Activated CD8-positive, alpha-beta memory T cell treated with anti-CD3 and anti-CD28 coated beads, Interleukin-2, amount 10 ng/mL, durations not matched to agents 7 days and 5 days (primary cell): ENCODE measurements around the gene SGMS1. TPM values are rescaled to one million over a fixed set of nuclear protein-coding genes. Genes with fewer than 3 reads are reported as not detected.
"Not testable (repeated sequence)": the region's sequence is repeated elsewhere in the genome, so short reads cannot be mapped to it uniquely, and the experiment has no call there.

Experiments used
- ATAC-seq: fragments of 150-1000 bp; cut with Tn5 transposase; one replicate; pipeline ENCODE4 v1.10.0; 2021; ENCODE audit warnings: moderate library complexity
- CTCF ChIA-PET: fragments of 350-600 bp; sonication (Branson Sonifier 250); formaldehyde crosslinking; loops from one replicate; lab custom pipeline; 2021; ENCODE audit warnings: antibody characterized with exemption; lab: Charles Lee
- DNase-seq: peaks from one replicate; pipeline ENCODE4 v3.0.0-alpha.2; 2020
- H3K27ac Mint-ChIP-seq: one replicate; pipeline ENCODE4 v1.8.0; 2021; ENCODE audit warnings: mild to moderate bottlenecking, mixed read lengths
- H3K27me3 Mint-ChIP-seq: one replicate; pipeline ENCODE4 v1.8.0; 2021; ENCODE audit warnings: mixed read lengths
- H3K36me3 Mint-ChIP-seq: one replicate; pipeline ENCODE4 v1.8.0; 2021; ENCODE audit warnings: mild to moderate bottlenecking, mixed read lengths
- H3K4me1 Mint-ChIP-seq: one replicate; pipeline ENCODE4 v1.8.0; 2021; ENCODE audit warnings: mixed read lengths
- H3K4me3 Mint-ChIP-seq: one replicate; pipeline ENCODE4 v1.8.0; 2021; ENCODE audit warnings: mild to moderate bottlenecking, moderate library complexity, mixed read lengths
- H3K9me3 Mint-ChIP-seq: one replicate; pipeline ENCODE4 v1.8.0; 2022; ENCODE audit warnings: low read depth, mixed read lengths
- total RNA-seq, 2 experiments: library from RNA; stranded (reverse); gene quantifications; one replicate each; pipeline ENCODE4 v1.2.3, GENCODE V29; 2021

Gene SGMS1
- total RNA-seq, 2 experiments from 2014 or later: 37.0 to 38.4 TPM

GRCh38 chr10:50280049-50280841 is 343.5 kb downstream of the SGMS1 start:
- no peak for ATAC-seq
- peaks cover 73% of the 10 kb centered on the region for H3K27me3 Mint-ChIP-seq
- CTCF ChIA-PET: no interaction called here

DNA sequence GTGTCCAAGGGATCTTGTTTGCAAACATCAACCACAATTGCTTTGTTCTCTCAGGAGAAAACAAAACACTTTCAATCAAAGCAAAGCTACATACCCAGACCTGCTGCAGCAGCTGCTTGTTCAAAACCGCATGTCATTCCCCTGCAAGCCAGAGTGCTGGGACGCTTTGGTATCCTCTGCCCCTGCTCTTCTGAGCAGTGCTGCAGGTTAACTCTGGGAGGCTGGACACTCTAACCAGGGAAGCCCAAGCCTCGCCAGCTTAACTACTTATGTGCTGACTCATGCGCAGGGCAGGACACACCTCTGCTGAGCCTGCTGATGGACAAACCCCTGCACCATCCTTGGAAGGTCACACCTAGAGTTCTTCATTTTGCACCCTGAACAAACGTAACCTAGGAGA is 344.3 kb downstream of the SGMS1 start:
- DNase-seq (no peak), ATAC-seq (no peak)
- Mint-ChIP-seq H3K27me3 (peaks cover 73% of the 10 kb centered on the region), H3K27ac (no peak overlapping the region), H3K36me3 (no peaks in the 10 kb centered on the region), H3K4me1 (peaks cover 2% of the 10 kb centered on the region), H3K4me3 (no peak overlapping the region), H3K9me3 (no peaks in the 10 kb centered on the region)
- CTCF ChIA-PET: no interaction called here

More at GRCh38 chr10:50280049-50280841, 343.5 kb downstream of the SGMS1 start:
- Mint-ChIP-seq H3K27ac (no peak overlapping the region), H3K4me1 (peaks cover 2% of the 10 kb centered on the region), H3K36me3 (no peaks in the 10 kb centered on the region), H3K9me3 (no peaks in the 10 kb centered on the region), H3K4me3 (no peak overlapping the region)
- no peak for DNase-seq

- Mint-ChIP-seq H3K27ac (no peak overlapping the region), H3K9me3 (no peaks in the 10 kb centered on the region), H3K4me3 (no peak overlapping the region), H3K4me1 (peaks cover 5% of the 10 kb centered on the region), H3K36me3 (no peaks in the 10 kb centered on the region), H3K27me3 (peaks cover 40% of the 10 kb centered on the region)
- CTCF ChIA-PET: interaction anchor here (0.8 to 2.4 kb wide), 13 partner anchors 9 to 681 kb away, joined by 3 to 12 read pairs (median 4); no protein-coding TSS in a partner anchor
- ATAC-seq: peak; percentile 69
- peak; percentile 64 for DNase-seq
Measured at GRCh38 chr10:50275650-50276235, 348.0 kb downstream of the SGMS1 start.

GRCh38 chr10:50272531-50272930 is 351.2 kb downstream of the SGMS1 start:
- Mint-ChIP-seq H3K4me1 (peaks cover 5% of the 10 kb centered on the region), H3K4me3 (no peak overlapping the region), H3K36me3 (no peaks in the 10 kb centered on the region), H3K27ac (no peak overlapping the region), H3K9me3 (no peaks in the 10 kb centered on the region), H3K27me3 (peaks cover 19% of the 10 kb centered on the region)
- DNase-seq: no peak
- ATAC-seq: no peak
- CTCF ChIA-PET: no interaction called here

GRCh38 chr10:50271564-50272250 is 352.0 kb downstream of the SGMS1 start:
- no peak overlapping the region for H3K4me3 Mint-ChIP-seq
- no peak overlapping the region for H3K27ac Mint-ChIP-seq
- no peaks in the 10 kb centered on the region for H3K9me3 Mint-ChIP-seq
- no peak for DNase-seq
- no peak for ATAC-seq
- H3K27me3 Mint-ChIP-seq: peaks cover 16% of the 10 kb centered on the region
- CTCF ChIA-PET: interaction anchor here (0.7 kb wide), 1 partner anchor 12 kb away, joined by 3 read pairs; no protein-coding TSS in a partner anchor
- no peaks in the 10 kb centered on the region for H3K36me3 Mint-ChIP-seq
- peaks cover 5% of the 10 kb centered on the region for H3K4me1 Mint-ChIP-seq

DNA sequence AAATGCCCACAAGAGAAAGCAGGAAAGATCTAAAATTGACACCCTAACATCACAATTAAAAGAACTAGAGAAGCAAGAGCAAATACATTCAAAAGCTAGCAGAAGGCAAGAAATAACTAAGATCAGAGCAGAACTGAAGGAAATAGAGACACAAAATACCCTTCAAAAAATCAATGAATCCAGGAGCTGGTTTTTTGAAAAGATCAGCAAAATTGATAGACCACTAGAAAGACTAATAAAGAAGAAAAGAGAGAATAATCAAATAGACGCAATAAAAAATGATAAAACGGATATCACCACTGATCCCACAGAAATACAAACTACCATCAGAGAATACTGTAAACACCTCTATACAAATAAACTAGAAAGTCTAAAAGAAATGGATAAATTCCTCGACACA is 355.9 kb downstream of the SGMS1 start:
- CTCF ChIA-PET, ATAC-seq, H3K27ac Mint-ChIP-seq, H3K9me3 Mint-ChIP-seq, H3K4me3 Mint-ChIP-seq, DNase-seq, H3K36me3 Mint-ChIP-seq, H3K4me1 Mint-ChIP-seq: not testable (repeated sequence)
- H3K27me3 Mint-ChIP-seq: peaks cover 38% of the 10 kb centered on the region

- ATAC-seq, CTCF ChIA-PET, H3K27ac Mint-ChIP-seq, H3K4me3 Mint-ChIP-seq, H3K9me3 Mint-ChIP-seq, H3K36me3 Mint-ChIP-seq: not testable (repeated sequence)
- H3K4me1 Mint-ChIP-seq: peaks cover 29% of the 10 kb centered on the region
- DNase-seq: peak; percentile 46
- peaks cover 43% of the 10 kb centered on the region for H3K27me3 Mint-ChIP-seq
Measured at GRCh38 chr10:50262625-50263024, 361.1 kb downstream of the SGMS1 start.

DNA sequence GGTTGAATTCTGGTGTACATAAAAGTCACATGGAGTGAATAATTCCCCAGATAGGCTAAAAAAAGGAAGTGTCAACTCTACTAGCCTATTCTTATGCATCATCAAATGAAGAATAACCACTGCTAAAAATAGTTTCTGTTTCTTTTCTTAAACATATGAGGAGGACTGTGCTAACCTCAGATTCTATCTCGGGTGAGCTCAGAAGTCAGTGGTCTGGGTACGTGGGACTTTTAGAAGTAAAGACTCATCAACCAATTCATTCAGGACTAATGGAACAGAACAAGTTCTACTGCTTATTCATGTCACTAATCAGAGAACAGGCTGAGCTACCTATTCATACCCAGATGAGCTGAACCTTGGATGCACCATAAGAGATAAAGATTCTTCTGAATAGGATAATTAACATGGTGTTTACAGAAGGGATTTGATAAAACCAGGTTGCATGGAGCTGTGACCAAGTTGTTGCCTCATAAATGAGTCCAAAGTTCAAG is 362.9 kb downstream of the SGMS1 start:
- ATAC-seq: peak; percentile 96
- Mint-ChIP-seq H3K27ac (peak overlapping the region; percentile 65), H3K4me3 (no peak overlapping the region), H3K4me1 (peaks cover 29% of the 10 kb centered on the region), H3K9me3 (no peaks in the 10 kb centered on the region), H3K27me3 (peaks cover 44% of the 10 kb centered on the region), H3K36me3 (no peaks in the 10 kb centered on the region)
- DNase-seq: peak; percentile 78
- CTCF ChIA-PET: interaction anchor here (1.4 to 2.0 kb wide), 2 partner anchors 13 to 15 kb away, joined by 3 to 12 read pairs; no protein-coding TSS in a partner anchor

Other genes with a start within 250 kb of the SGMS1 start
- gene ASAH2B, start 116.0 kb upstream of the SGMS1 start, total RNA-seq: 1 to 10 TPM; 4.5 to 5.1 TPM